Nucleus accumbens (tissue), 56 donors: ENCODE measurements around the gene SCRT2.

Source experiments
- DNase-seq, 56 donors: peaks; one replicate each; lab custom pipeline; 2025; lab: John Stamatoyannopoulos, UW

Gene SCRT2

GRCh38 chr20:635893-636338, 39.7 kb downstream of the SCRT2 start:
- DNase-seq = peak in 1 of 56 donors; percentile 16

GRCh38 chr20:635028-635892, 40.3 kb downstream of the SCRT2 start:
- DNase-seq = no peak

GRCh38 chr20:634148-634925, 41.3 kb downstream of the SCRT2 start:
- DNase-seq = peak in 40 of 56 donors; percentile 3 to 65 (median 26)

GRCh38 chr20:631101-631500, 44.5 kb downstream of the SCRT2 start:
- DNase-seq = no peak

- no peak for DNase-seq
Observed at GRCh38 chr20:626579-626978, 49.0 kb downstream of the SCRT2 start.

- no peak for DNase-seq
Observed at GRCh38 chr20:625360-625932, 50.2 kb downstream of the SCRT2 start.

- no peak for DNase-seq
Observed at GRCh38 chr20:623704-624103, 51.9 kb downstream of the SCRT2 start.

- DNase-seq = no peak
Observed at GRCh38 chr20:623021-623420, 52.6 kb downstream of the SCRT2 start.

- DNase-seq = no peak
Observed at GRCh38 chr20:622161-622560, 53.4 kb downstream of the SCRT2 start.

- DNase-seq = no peak
Observed at GRCh38 chr20:621125-621756, 54.4 kb downstream of the SCRT2 start.

GRCh38 chr20:620246-620645, 55.4 kb downstream of the SCRT2 start:
- no peak for DNase-seq

GRCh38 chr20:618980-619379, 56.6 kb downstream of the SCRT2 start:
- no peak for DNase-seq

GRCh38 chr20:617934-618690, 57.5 kb downstream of the SCRT2 start:
- DNase-seq = no peak

GRCh38 chr20:615514-615913, 60.1 kb downstream of the SCRT2 start:
- DNase-seq = no peak

- DNase-seq = no peak
Observed at GRCh38 chr20:611843-612185, 63.8 kb downstream of the SCRT2 start.
